Measurements from ENCODE around the gene APMAP.
A peak's percentile ranks its signal among the peaks of the same experiment; 100 is the strongest.

The APMAP gene

GRCh38 chr20:24964506-24964840 is 28.1 kb downstream of the APMAP start:
- no peak for DNase-seq

GRCh38 chr20:24963672-24964505 is 28.7 kb downstream of the APMAP start:
- DNase-seq, result no peak

- no peak for DNase-seq
Observed at GRCh38 chr20:24962510-24962909, 30.0 kb downstream of the APMAP start.

- no peak for DNase-seq
Observed at GRCh38 chr20:24962182-24962492, 30.4 kb downstream of the APMAP start.

- DNase-seq, result no peak
Observed at GRCh38 chr20:24961384-24962181, 31.0 kb downstream of the APMAP start.

GRCh38 chr20:24960861-24961260 is 31.7 kb downstream of the APMAP start:
- DNase-seq, result peak; percentile 30

GRCh38 chr20:24960302-24960801 is 32.2 kb downstream of the APMAP start:
- no peak for DNase-seq

- DNase-seq, result no peak
Observed at GRCh38 chr20:24959591-24960301, 32.8 kb downstream of the APMAP start.

GRCh38 chr20:24958506-24959385 is 33.8 kb downstream of the APMAP start:
- DNase-seq, result no peak

GRCh38 chr20:24957326-24958016 is 35.1 kb downstream of the APMAP start:
- DNase-seq, result no peak

GRCh38 chr20:24956001-24956841 is 36.3 kb downstream of the APMAP start:
- no peak for DNase-seq

- peak; percentile 68 for DNase-seq
Observed at GRCh38 chr20:24955045-24955444, 37.5 kb downstream of the APMAP start.

- no peak for DNase-seq
Observed at GRCh38 chr20:24954566-24954965, 38.0 kb downstream of the APMAP start.

GRCh38 chr20:24954151-24954550 is 38.4 kb downstream of the APMAP start:
- no peak for DNase-seq

GRCh38 chr20:24953621-24954133 is 38.9 kb downstream of the APMAP start:
- no peak for DNase-seq

- no peak for DNase-seq
Observed at GRCh38 chr20:24953209-24953575, 39.4 kb downstream of the APMAP start.

- DNase-seq, result no peak
Observed at GRCh38 chr20:24952376-24953208, 40.0 kb downstream of the APMAP start.

- DNase-seq, result no peak
Observed at GRCh38 chr20:24951536-24952083, 40.9 kb downstream of the APMAP start.

- DNase-seq, result no peak
Observed at GRCh38 chr20:24950836-24951525, 41.6 kb downstream of the APMAP start.
